GM12878 (cell line): Measurements from ENCODE around the gene ARHGAP26. TPM values are rescaled to one million over a fixed set of nuclear protein-coding genes. Genes with fewer than 3 reads are reported as not detected.

Source experiments
- ATAC-seq: fragments of 200-7000 bp; cut with Tn5 transposase; 3 replicates; pipeline ENCODE4 v1.9.1; 2020; ENCODE audit warnings: mild to moderate bottlenecking, moderate library complexity
- BruUV-seq: library from RNA; stranded (reverse); fragments of 400-500 nt; replicated peaks from 2 replicates; lab custom pipeline; 2021; lab: Mats Ljungman, UMichigan
- CTCF ChIA-PET: fragments of 300-600 bp; sonication (Branson Sonifier 250); formaldehyde crosslinking; extraction: SDS; loops from one replicate; lab custom pipeline; 2021; ENCODE audit warnings: inconsistent platforms; lab: Yijun Ruan, JAX
- POLR2A ChIA-PET: fragments of 350-600 bp; formaldehyde crosslinking; extraction: SDS; loops from one replicate; lab custom pipeline; 2021; ENCODE audit warnings: inconsistent platforms; lab: Charles Lee
- RAD21 ChIA-PET: fragments of 300-600 bp; sonication (Branson Sonifier 250); formaldehyde crosslinking; loops from one replicate; lab custom pipeline; 2023; ENCODE audit warnings: antibody characterized with exemption; ENCODE audit not compliant: unreplicated experiment; lab: Charles Lee
- SMC1A ChIA-PET: fragments of 300-600 bp; sonication (Branson Sonifier 250); formaldehyde crosslinking; loops from one replicate; lab custom pipeline; 2023; ENCODE audit not compliant: unreplicated experiment, uncharacterized antibody; lab: Charles Lee
- DNase-seq: peaks from one replicate; pipeline ENCODE4 v3.0.0-alpha.2; 2011; ENCODE audit warnings: low read depth, low spot score
- FAIRE-seq: peaks from 3 replicates; lab custom pipeline; 2011; peaks lifted over from hg19 to GRCh38; lab: Jason Lieb, UNC
- H2AFZ ChIP-seq: 2 replicates; pipeline ENCODE4 v1.6.0; 2011; ENCODE audit warnings: low read depth, low read length, control low read depth; ENCODE audit not compliant: control insufficient read depth
- H3K27ac ChIP-seq: 2 replicates; pipeline ENCODE4 v1.5.1; 2011; ENCODE audit warnings: control low read depth; ENCODE audit not compliant: control insufficient read depth, insufficient read depth
- H3K27me3 ChIP-seq, 2 experiments: replicated peaks in 1 of 2; 2 replicates each; pipeline versions ENCODE4 v1.6.0 to v1.6.1; 2011; ENCODE audit warnings: low read length in 1 of 2; ENCODE audit not compliant: control insufficient read depth in 2 of 2, insufficient read depth in 2 of 2
- H3K36me3 ChIP-seq, 2 experiments: 2 replicates each; pipeline ENCODE4 v1.5.1; 2011; ENCODE audit warnings: low read length in 1 of 2; ENCODE audit not compliant: control insufficient read depth in 2 of 2, insufficient read depth in 2 of 2
- H3K4me1 ChIP-seq: 2 replicates; pipeline ENCODE4 v1.6.1; 2011; ENCODE audit warnings: mild to moderate bottlenecking, low read length, moderate library complexity, mixed read lengths; ENCODE audit not compliant: control insufficient read depth, insufficient read depth
- H3K4me2 ChIP-seq: 2 replicates; pipeline ENCODE4 v1.6.0; 2011; ENCODE audit warnings: control low read depth; ENCODE audit not compliant: control insufficient read depth, insufficient read depth
- H3K4me3 ChIP-seq: fragments of 200-600 bp; sonication (generic); 2 replicates; pipeline ENCODE4 v1.5.1; 2016
- H3K79me2 ChIP-seq: 2 replicates; pipeline ENCODE4 v1.6.0; 2011; ENCODE audit warnings: low read length; ENCODE audit not compliant: control insufficient read depth, insufficient read depth
- H3K9ac ChIP-seq: 2 replicates; pipeline ENCODE4 v1.8.0; 2011; ENCODE audit warnings: low read length, control low read depth, mixed read lengths; ENCODE audit not compliant: control insufficient read depth, insufficient read depth
- H3K9me3 ChIP-seq: replicated peaks from 3 replicates; pipeline ENCODE4 v1.5.1; 2011; ENCODE audit warnings: mild to moderate bottlenecking, low read length; ENCODE audit not compliant: control insufficient read depth, insufficient read depth
- H4K20me1 ChIP-seq: 2 replicates; pipeline ENCODE4 v1.6.0; 2011; ENCODE audit not compliant: control insufficient read depth, insufficient read depth
- E2F4 ChIP-seq: IDR thresholded peaks from 2 replicates; pipeline ENCODE4 v1.6.1; 2012; ENCODE audit warnings: low read depth, low read length, improper control_type of control experiment
- EGR1 ChIP-seq, 2 experiments: IDR thresholded peaks; 1 replicate in 1 of 2; 2 replicates in 1 of 2; pipeline ENCODE4 v1.6.1; 2011 to 2012; ENCODE audit warnings: low read depth in 2 of 2, low read length in 2 of 2, borderline replicate concordance in 1 of 2, mild to moderate bottlenecking in 1 of 2, moderate library complexity in 1 of 2
- EP300 ChIP-seq, 2 experiments: fragments of 150-350 bp in 1 of 2; IDR thresholded peaks; 2 replicates each; pipeline ENCODE4 v1.6.1; 2011 to 2012; ENCODE audit warnings: low read depth in 2 of 2, low read length in 2 of 2, borderline replicate concordance in 1 of 2, improper control_type of control experiment in 1 of 2, inconsistent platforms in 1 of 2; ENCODE audit not compliant: control insufficient read depth in 1 of 2
- FOXK2 ChIP-seq: fragments of 450-650 bp; IDR thresholded peaks from 2 replicates; pipeline ENCODE4 v1.6.1; 2017; ENCODE audit warnings: mild to moderate bottlenecking, moderate library complexity
- MTA3 ChIP-seq: IDR thresholded peaks from 2 replicates; pipeline ENCODE4 v1.6.1; 2012; ENCODE audit warnings: low read length, inconsistent platforms, borderline replicate concordance
- NR2C2 ChIP-seq: IDR thresholded peaks from 2 replicates; pipeline ENCODE4 v1.6.1; 2011; ENCODE audit warnings: borderline replicate concordance, low read depth; ENCODE audit not compliant: control insufficient read depth, insufficient read length
- NR2F1 ChIP-seq: fragments of 450-650 bp; conservative IDR thresholded peaks from 2 replicates; pipeline ENCODE4 v1.6.1; 2017; ENCODE audit warnings: mild to moderate bottlenecking
- PAX8 ChIP-seq: fragments of 450-650 bp; IDR thresholded peaks from 2 replicates; pipeline ENCODE4 v1.6.1; 2017; ENCODE audit warnings: mild to moderate bottlenecking, moderate library complexity
- RB1 ChIP-seq: fragments of 450-650 bp; formaldehyde crosslinking; IDR thresholded peaks from 2 replicates; pipeline ENCODE4 v1.6.1; 2017; ENCODE audit warnings: mild to moderate bottlenecking, borderline replicate concordance
- STAT3 ChIP-seq: IDR thresholded peaks from 2 replicates; pipeline ENCODE4 v1.6.1; 2011; ENCODE audit warnings: low read depth, low read length, improper control_type of control experiment
- TARDBP ChIP-seq: IDR thresholded peaks from 2 replicates; pipeline ENCODE4 v1.6.1; 2016; ENCODE audit warnings: borderline replicate concordance
- ZNF24 ChIP-seq: fragments of 450-650 bp; IDR thresholded peaks from 2 replicates; pipeline ENCODE4 v1.6.1; 2017; ENCODE audit warnings: antibody characterized with exemption, mild to moderate bottlenecking
- ZNF622 ChIP-seq: fragments of 450-650 bp; IDR thresholded peaks from 2 replicates; pipeline ENCODE4 v1.6.1; 2017; ENCODE audit warnings: mild to moderate bottlenecking, inconsistent platforms
- WGBS: methylation state at CpG from one replicate; pipeline ENCODE4 v1.1.6; 2016; ENCODE audit warnings: low lambda C conversion rate; ENCODE audit not compliant: insufficient replicate concordance, insufficient coverage; ENCODE audit errors: missing lambda C conversion rate; 5-methylcytosine and 5-hydroxymethylcytosine counted together
- in situ Hi-C: fragments of 300-500 bp; cut with MboI; formaldehyde crosslinking; loops from 9 replicates; pipeline ENCODE4 v1.14.3; 2018; ENCODE audit warnings: mixed read lengths
- intact Hi-C: fragments of 100-400 bp; cut with micrococcal nuclease; formaldehyde crosslinking; loops from one replicate; pipeline ENCODE4 v1.14.2; 2022; ENCODE audit not compliant: unreplicated experiment
- polyA plus RNA-seq, 11 experiments: library from polyadenylated mRNA; depleted of rRNA in 4 of 11; unstranded in 6 of 11; stranded (reverse) in 5 of 11; fragments of >200 nt; fragmentation: Nextera tagmentation in 4 of 11; fragmentation: Illumina TruSeq in 1 of 11; extraction: Ambion mirVana in 4 of 11; extraction: Trizol in 1 of 11; gene quantifications; 1 replicate in 1 of 11; 2 replicates in 10 of 11; pipeline versions ENCODE4 v1.2.1 to v1.2.3, GENCODE V29; 2011 to 2016; ENCODE audit warnings: inconsistent platforms in 2 of 11, missing spikeins in 2 of 11, low read depth in 1 of 11
- total RNA-seq, 4 experiments: library from RNA; depleted of rRNA in 3 of 4; stranded (reverse); fragments of >200 nt in 3 of 4; fragmentation: Illumina TruSeq in 1 of 4; extraction: Trizol in 1 of 4; gene quantifications; 2 replicates each; pipeline versions ENCODE4 v1.2.1 to v1.2.3, GENCODE V29; 2013 to 2021

The ARHGAP26 gene
- total and polyA plus RNA-seq, 10 of the 15 experiments (the other 5 are each of a cell fraction or from before 2014, with no cell fraction given) = 9.4 to 41.5 (median 19.3) TPM

DNA sequence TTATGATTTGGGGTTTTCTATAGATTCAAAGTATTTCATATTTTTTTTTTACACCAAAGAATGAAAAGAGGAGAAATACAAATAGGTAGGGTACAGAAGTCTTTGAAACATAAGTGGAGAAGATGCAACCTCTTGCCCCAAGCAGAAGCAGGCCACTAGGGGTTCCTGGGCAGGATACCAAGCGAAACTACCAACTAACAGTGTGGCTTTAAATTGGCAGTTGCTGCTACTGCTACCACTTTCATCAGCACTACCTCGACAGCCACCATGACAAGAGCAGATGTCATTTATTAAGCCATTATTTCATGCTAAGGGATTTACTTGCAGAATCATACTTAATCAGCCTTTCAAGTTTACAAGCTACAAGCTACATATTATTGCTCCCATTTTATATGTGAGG is 345.2 kb downstream of the ARHGAP26 start (continued):
- TF ChIP-seq EGR1 (IDR thresholded peaks at IDR 0.05; ENCODE audit: borderline replicate concordance in 1 of 2, low read depth in 2 of 2, low read length in 2 of 2) (no peak), PAX8 (no peak), EP300 (IDR thresholded peaks at IDR 0.05; ENCODE audit: borderline replicate concordance in 1 of 2, control insufficient read depth in 1 of 2, low read depth in 2 of 2, low read length in 2 of 2) (no peak), ZNF24 (no peak), TARDBP (no peak), MTA3 (no peak), RB1 (no peak)

DNA sequence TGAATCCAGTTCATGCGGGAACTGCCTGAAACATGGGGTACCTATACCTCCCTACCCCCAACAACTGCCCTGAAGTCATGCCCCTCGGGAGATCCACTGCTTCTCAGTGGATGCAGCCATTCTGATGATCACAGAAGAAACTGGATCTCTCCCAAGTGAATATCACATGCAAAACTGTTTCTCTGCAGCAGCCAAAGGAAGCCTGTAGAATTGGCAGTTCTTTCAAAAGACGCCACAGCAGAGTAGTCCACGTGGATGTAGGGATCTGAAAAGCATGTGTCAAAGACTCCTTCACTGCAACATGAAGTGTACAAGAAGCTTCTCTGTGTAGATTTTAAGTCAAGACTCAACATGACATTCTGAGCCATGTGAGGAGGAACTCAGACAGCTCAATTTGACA is 346.6 kb downstream of the ARHGAP26 start:
- H3K36me3 ChIP-seq = peaks cover 0 to 3% of the 10 kb centered on the region in 2 experiments; a peak in 2 of 4 replicates
- H3K27me3 ChIP-seq = no peaks in the 10 kb centered on the region
- SMC1A ChIA-PET = interaction anchor here (0.7 to 17.0 kb wide), 17 partner anchors 8 to 1071 kb away, joined by 3 to 271 read pairs (median 4); no protein-coding TSS in a partner anchor
- 99% methylated on average over 4 of the region's 4 CpGs for WGBS
- no peak for ATAC-seq
- POLR2A ChIA-PET = interaction anchor here (1.2 to 2.1 kb wide), 5 partner anchors 15 to 93 kb away, joined by 3 to 8 read pairs (median 4); no protein-coding TSS in a partner anchor
- no peak overlapping the region for H3K4me3 ChIP-seq
- in situ Hi-C loops = no loop called here
- H3K4me1 ChIP-seq = peaks cover 32% of the 10 kb centered on the region
- no peak overlapping the region for H3K27ac ChIP-seq
- FAIRE-seq = no peak
- CTCF ChIA-PET = interaction anchor here (0.9 to 3.1 kb wide), 7 partner anchors 10 to 72 kb away, joined by 3 to 16 read pairs (median 3); no protein-coding TSS in a partner anchor
- no peak overlapping the region for H3K4me2 ChIP-seq
- TF ChIP-seq E2F4 = no peak
- TF ChIP-seq STAT3 = no peak
- TF ChIP-seq ZNF622 = no peak
- no peak for TF ChIP-seq NR2F1
- no peak for TF ChIP-seq NR2C2
- TF ChIP-seq FOXK2 = no peak
- no peaks in the 10 kb centered on the region for H4K20me1 ChIP-seq
- no peak overlapping the region for H2AFZ ChIP-seq
- no peak for DNase-seq
- BruUV-seq = no TSS peak
- RAD21 ChIA-PET = interaction anchor here (1.0 to 3.9 kb wide), 5 partner anchors 58 to 112 kb away, joined by 3 to 17 read pairs (median 9); no protein-coding TSS in a partner anchor
- intact Hi-C loops = loop anchor here (10.0 kb wide), 1 partner anchor 192 kb away; no protein-coding TSS in a partner anchor
- H3K9ac ChIP-seq = no peak overlapping the region
- H3K79me2 ChIP-seq = no peaks in the 10 kb centered on the region; the same call in 1 of the 2 replicates
- no peaks in the 10 kb centered on the region; the same call in 2 of the 3 replicates for H3K9me3 ChIP-seq
